Stimulated activated CD8-positive, alpha-beta memory T cell treated with anti-CD3 and anti-CD28 coated beads, Interleukin-4, amount 100 ng/mL, for 24 hours (primary cell): Measurements from ENCODE around the gene RPIA.

Experiments used
- DNase-seq: peaks from one replicate; pipeline ENCODE4 v3.0.0-alpha.2; 2020; ENCODE audit warnings: low read depth

The RPIA gene

DNA sequence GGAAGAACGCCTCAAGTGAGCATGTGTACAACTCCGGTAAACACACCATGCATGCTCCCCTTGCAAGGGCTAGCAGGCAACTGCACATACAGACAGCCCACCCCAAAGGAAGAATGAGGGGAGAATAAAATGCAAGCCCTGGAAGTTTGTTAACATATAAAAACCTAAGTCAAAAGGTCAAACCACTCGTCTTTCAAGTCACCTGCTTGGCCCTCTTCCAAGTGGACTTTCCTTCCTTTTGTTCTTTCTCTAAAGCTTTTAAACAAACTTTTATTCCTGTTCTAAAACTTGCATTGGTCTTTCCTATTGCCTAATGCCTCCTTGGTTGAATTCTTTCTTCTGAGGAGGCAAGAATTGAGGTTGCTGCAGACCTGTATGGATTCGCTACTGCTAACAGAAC, 5.2 kb upstream of the RPIA start:
- DNase-seq = no peak

DNA sequence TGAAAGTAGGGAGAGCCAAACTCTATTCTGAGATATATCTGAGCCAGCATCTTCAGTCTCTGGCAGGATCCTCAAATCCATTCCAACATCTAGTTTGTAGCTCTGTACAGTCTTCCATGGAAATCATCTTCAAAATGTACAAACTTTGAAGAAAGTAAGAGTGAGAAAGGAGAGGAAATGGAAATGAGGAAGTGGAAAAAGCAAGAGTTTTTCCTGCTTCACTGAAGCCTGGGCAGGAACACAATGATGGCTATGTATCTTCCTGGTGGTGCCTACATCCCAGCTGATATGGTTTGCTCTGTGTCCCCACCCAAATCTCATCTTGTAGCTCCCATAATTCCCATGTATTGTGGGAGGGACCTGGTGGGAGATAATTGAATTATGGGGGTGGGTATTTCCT, 4.1 kb upstream of the RPIA start:
- no peak for DNase-seq

DNA sequence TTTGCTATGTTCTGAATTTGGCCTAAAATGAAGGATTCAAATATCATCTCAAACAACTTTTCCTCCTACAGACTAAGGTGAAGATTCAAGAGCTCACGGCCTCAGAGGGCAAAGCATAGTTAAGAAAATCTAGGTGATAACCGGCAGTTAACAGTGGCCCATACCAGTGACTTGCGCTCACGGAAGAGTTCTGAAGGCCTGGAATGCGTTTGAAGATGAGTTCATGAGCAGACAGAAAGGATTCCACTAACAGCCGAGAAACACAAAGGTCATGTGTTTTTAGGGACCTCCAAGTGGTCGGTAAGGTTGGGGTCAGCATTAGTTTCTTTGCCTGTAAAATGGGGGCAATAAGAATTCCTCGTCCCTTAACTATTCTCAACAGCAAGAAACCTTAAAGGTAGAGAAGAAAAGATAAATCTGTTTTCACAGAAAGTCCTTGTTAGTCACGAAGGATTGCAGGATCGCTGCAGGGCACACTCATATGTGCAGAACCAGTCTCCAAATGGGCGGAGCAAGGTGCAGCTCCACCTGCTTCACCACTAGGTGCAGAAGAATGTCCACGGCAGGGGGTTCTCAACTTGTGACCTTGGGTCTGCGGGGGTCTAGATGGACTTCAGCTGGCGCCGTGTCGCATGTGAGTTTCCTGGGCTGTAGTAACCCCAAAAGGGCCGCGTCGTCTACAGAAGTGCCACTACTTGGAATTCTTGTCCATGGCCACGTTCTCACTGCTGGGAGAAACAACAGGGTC, 708 bp upstream of the RPIA start:
- DNase-seq = peak; percentile 26

DNA sequence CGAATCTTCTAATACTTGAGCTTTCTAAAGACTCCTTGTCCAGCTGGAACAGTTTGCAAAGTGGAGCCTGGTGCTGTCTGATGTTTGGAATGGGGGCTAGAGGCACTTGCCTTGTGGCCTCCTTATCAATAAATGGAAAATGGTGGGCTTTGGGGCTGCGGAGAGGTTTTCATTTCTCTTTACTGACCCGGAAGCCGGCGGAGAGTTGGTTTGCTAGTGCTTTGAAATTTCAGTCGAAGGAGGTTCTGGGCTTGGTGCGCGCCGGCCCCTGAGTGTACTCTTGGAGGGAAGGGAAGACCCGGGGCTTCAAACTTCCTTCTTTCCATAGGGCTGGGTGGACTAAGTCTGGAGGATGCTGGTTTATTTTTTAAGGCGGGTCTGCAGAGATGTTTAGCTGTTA, 714 bp downstream of the RPIA start:
- no peak for DNase-seq

DNA sequence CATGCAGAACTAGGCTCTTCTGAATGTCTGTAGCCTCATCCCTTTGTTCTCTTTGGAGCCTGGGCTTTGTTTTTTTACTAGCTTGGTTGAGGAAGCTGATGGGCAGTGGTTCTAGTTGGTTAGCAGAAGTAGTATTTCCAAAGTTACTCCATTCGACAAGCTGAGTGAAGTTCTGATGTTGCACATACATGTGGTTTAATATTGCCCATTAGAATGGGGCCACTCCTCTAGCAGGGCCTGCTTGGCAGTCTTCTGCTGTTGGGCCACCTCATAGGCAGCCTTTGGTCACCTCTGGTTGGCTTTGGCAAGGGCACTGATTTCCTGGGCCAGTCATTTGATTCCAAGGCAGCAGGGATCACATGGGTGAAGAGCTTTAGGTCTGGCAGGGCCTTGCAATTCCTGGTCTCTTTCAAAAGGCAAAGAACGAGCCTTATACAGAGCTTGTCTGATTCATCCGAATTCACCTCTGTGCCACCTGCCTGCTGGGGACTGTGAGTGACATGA, 2.5 kb downstream of the RPIA start:
- DNase-seq = no peak

DNA sequence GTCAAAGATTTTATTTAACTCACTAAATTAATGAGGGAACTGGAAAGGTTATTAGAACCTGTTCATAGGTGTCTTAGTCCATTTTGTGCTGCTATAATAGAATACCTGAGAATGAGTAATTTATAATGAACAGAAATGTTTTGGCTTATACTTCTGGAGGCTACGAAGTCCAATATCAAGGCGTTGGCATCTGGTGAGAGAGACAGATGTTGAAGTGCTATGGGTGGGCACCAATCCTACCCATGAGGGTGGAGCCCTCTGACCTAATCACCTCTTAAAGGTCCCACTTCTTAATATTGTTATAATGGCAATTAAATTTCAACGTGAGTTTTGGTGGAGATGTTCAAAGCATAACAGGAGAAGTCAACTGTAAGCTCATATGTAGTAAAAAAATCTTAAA, 5.1 kb downstream of the RPIA start:
- no peak for DNase-seq

DNA sequence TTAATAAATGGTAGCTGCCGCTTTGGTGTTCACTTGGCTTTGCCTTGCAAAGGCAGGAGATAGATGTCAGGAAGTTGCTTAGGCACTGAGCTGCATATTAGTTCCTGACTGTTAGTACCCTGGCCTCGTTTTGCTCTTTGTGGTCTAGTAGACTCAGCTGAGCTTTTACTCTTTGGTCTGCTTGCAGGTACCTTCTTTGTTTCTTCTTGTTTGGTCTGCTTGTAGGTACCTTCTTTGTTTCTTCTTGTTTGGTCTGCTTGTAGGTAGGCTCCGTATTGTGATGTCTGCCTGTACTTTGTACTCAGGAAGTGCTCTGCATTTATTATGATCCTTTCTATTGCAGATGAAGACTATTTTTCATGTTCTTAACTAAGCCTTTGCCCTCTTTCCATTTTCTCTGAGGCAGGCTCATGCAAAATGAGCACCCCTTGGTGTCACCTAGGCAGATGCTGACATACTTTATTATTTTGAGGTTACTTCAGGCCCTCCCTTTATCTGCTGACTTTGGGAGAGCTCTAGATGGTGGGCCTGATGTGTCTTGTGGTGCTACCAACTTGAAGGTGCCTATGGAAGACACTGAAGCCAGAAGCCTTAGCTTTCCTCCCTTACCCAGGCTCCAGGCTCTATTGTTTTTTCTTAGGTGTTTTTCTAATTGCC, 6.0 kb downstream of the RPIA start:
- DNase-seq = no peak

DNA sequence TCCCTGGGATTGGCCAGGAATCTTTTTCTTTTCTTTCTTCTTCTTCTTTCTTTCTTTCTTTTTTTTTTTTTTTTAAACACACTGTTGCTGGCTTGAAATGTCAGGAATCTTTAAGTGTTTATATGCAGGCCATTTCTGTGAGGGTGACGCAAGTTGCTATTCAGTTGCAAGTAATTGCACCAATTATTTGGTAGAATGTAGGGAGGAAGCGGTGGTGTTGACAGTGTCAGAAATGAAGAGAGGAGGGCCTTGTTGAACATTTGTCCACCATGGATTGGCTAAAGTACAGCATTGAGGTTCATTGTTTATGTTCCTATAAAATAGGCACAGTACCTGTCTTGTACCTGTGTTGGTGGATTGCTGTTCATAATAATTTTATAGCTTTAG, 6.5 kb downstream of the RPIA start:
- DNase-seq = no peak

DNA sequence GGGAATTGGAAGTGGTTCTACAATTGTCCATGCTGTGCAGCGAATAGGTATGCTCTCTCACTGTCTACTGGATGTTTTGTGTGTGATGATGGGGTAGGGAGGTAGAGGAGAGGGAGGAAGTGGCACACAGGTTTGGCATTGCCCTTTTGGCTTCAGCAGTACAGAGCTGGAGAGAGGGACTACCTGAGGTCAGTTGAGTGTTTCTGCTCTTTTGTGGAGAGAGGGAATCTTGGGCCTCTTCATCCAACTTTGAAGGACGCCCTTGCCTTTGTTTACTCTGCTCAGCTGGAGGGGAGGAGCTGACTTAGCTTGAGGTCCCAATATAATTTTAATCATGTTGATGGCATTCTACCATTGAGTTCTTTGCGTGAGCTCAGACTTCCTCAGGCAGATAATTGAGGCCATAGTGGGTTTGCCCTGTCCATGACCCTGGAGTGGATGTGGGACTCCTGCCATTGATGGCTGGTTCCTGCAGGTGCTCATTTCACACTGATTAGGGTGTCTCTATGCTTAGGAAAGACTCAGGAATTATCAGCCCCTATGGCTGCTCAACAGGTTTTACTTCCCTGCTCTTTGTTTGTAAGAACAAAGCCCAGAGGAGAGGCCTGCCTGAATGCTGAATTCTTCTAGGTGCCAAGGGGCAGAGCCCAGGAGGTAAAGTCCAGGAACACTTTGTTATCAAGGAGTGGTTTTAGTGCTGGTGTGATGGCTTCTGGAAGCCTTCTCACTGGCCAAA, 7.2 kb downstream of the RPIA start:
- no peak for DNase-seq

DNA sequence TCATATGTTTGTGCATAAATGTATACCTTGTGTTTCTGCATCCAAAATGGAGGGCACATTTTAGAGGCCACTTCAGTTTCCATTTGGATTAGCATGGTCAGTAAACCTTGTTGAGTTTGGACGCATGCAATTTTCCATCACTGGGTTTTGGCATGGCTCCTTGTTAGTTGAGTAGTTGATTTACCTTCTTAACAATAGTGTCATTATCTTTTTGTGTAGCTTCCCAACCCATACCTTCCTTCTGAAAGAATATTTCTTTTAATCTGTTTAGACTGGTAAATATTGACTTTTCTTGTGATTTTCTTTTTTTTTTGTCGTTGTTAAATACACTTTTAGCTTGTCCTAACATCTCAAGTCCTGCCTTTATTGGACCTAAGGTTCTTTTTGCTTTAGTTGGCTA, 15.5 kb downstream of the RPIA start:
- no peak for DNase-seq

DNA sequence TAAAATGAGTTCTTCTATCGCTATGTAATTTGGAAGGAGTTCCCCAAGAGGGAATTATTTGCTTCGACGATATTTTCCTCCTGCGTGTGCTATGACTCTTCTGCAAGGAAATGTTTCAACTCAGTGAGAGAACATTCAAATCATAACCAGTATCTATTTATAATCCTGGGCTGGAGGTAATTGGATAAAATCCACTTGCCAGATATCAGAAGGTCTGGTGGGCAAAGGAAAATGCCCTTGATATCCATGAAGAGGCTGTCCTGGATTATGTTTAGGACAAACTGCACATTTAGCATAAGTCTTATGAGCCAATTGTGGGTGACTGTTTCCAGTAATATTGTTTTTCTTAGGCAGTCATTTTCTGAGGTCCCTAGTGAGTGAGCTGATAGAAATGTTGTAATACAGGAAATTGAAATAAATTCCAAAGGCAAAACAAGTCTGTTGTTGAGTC, 17.7 kb downstream of the RPIA start:
- no peak for DNase-seq

DNA sequence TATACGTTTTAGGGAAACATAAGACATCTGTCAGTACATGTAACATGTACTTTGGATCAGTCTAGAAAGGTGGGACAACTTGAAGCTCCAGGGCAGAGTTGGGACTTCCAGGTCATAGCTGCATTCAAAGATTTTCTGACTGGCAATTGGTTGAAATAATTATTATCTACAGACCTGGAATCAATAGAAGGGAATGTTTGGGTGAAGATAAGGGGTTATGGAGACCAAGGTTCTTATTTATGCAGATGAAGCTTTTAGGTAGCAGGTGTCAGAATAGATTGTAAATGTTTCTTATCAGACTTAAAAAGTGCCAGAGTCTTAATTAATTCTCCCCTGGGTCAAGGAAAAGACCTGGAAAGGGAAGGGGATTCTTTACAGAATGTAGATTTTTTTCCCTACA, 19.8 kb downstream of the RPIA start:
- DNase-seq = no peak

DNA sequence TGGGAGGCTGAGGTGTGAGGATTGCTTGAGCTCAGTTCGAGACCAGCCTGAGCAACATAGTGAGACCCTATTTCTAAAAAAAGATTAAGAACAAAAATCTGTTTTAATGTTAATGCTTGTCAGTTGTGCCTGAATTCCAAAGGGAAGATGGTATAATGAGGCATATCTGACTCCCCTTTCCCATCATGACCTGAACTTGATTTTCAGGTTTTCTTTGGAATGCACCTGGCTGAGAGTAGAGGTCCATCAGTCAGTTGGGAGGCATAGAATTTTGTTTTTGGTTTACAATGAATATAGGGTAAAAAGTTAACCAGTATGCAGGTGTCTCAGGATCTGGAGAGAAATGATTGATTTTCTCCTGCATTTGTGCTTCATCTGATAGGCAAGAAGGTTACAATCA, 20.4 kb downstream of the RPIA start:
- DNase-seq = no peak

DNA sequence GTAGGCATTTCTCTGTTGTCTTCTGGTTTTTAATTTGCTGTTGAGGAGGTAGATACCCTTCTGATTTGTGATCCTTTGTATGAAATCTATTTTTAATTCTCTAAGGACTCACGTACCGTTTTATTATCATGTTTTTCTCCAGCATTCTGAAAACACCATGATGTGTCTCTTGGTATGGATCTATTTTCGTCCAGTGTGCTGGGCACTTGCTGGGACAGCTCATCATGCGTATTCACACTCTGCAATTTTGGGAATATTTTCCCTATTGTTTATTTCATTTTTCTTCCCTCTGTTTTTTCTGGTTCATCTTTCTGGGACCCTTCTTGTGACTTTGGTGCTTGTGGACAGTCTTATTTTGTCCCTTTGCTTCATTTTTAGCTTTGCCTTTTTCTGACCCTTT, 21.9 kb downstream of the RPIA start:
- no peak for DNase-seq

DNA sequence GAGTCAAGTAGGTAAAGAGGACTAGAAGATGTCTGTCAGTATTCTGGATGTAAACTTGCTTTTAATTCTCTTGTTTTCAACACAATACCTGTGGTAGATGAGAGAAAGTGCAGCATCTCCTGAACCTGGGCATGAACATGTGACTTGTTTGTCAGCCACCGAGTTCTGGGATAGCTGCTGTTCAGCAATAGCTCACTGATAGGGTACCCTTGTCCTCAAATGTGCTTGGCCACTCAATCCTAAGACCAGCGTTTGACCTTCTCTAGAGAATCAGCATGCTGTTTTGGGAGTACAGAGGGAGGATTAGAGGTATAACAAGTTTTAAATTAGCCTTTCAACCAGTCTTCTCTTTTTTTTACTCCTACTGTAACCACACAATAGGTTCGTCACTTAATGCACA, 23.2 kb downstream of the RPIA start:
- DNase-seq = no peak

DNA sequence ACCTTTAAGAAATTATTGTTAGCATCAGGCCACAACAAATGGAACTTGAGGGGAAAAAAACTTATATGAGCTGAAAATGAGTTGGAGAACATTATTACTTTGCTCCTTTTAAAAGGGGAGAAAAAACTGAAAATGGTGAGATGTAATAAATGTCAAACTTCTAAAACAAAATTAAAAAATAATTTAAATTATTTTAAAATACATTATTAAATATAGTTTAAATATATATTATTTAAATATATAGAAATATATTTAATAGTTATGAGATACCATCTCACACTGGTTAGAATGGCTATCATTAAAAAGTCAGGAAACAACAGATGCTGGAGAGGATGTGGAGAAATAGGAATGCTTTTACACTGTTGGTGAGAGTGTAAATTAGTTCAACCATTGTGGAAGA, 28.9 kb downstream of the RPIA start:
- no peak for DNase-seq

DNA sequence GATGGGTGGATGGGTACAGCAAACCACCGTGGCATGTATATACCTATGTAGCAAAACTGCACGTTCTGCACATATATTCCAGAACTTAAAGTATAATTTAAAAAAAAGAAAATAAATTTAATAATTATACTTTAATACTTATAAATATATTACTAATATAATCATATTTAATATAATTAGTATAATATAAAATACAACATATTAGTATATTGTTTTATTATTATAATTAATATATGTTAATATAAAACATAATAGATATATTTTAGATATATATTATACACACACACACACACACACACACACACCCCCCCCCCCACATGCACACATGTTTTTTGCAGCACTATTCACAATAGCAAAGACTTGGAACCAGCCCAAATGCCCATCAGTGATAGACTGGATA, 29.8 kb downstream of the RPIA start:
- no peak for DNase-seq

DNA sequence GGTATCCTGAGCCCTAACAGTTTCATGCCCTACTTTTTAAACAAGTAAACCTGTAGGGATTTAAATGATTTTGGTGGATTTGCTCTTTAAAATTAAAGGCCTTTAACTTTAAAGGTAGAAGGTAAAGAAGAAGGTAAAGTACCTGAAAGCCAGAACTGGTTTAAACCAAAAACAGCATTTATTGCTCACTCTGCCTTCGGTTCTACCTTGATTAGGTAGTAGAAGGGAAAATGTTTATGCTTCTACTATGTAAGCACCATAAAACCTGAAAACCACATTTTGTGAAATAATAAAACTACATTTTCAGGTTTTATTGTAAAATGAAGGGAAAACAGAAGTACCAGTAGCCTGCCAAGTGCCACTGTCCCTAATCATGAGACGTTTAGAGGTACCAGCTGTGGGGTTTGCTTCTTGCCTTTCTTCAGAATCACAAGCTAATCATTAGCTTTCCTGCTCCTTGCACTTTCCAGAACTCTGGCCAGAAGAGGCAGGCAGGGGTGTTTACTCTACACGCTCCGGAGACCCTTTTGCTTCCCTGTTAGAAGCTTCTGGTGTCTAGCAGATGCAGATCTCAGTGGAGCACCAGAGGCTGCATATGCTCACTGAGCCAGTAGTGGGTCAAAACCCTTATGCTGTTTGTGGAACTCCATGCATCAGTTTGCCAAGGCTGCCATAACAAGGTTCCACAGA, 33.3 kb downstream of the RPIA start:
- DNase-seq = no peak

DNA sequence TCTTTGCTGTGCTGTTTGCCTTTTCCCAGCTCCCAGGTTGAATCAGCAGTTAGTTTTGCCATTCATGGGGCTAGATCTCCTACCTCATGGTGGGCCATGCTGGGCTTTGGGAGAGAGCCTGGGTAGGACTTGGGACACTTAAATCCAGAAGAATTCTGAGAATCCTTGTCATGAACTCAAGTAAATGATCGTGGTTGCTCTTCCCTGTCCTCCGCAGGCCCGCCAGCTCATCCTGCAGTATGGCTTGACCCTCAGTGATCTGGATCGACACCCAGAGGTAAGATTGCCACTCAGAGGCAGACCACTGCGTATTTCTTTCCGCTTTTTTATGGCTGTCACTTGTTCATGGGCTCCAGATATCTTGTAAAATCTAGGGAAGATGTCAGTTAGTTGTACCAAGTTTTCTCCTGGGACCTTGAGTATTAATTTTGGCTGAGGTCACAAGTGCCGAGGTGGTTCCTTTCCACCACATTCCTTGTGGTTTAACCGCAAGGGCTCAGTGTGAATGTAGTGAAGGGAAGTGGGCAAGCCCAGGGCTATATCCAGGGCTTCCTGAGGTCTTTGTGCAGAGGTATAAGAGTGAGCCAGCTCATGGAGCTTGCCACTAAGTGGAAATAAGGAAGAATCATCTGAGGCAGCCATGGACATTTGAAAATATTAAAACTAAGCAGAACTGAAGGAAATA, 37.7 kb downstream of the RPIA start:
- DNase-seq = no peak

DNA sequence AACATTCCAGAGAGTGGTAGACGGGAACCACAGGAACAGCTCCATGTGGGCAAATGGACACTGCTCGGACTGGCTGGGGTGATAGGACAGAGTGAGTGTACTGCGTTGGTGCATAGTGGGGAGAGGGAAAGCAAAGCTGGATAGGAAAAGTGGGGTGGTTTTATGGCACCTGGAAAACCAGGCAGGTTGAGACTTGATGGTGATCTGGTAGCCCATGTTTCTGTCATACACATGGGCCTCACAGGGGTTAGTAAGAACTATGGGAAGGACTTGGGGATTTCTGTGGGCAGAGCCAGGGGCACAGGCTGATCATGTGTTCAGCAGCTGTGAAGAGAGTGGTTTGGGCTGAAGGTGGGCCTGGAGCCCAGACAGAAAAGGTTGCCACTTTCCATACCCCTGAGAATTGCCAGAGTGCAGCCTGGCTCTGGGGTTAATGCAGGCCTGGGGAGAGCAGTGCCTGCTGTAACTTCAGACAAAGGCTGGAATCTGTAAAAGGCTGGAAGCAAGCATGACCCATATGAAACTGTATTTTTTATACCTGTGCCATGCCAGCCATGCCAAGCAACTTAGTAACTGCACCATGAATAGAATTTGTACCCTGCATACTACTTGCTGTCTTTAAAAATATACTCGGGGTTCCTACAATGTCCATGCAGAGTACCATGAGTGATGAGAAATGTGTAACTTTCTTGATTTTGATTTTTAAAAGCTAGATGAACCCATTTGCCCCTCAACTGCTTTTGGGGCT, 41.9 kb downstream of the RPIA start:
- no peak for DNase-seq

DNA sequence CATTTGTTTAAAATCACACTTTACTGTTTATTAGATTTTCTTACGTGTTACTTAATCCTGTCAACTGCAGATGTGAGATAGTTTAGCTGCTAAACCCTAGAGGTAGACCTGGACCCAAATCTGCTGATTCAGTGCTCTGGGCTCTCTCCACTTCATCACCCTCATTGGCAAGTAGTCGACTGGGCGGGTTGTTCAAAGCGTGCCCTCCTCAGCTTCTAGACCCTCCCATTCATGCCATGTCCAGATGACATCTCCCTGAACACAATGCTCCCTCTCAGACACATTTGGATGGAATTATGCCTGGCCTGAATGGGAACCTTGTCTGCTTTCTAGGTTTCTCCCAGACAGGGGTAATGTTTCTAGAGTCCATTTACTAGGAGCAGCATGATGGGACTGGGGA, 43.7 kb downstream of the RPIA start:
- no peak for DNase-seq
